HG03469 (cell line): ENCODE results near the gene RASA2.
"Not testable (repeated sequence)": the region's sequence is repeated elsewhere in the genome, so short reads cannot be mapped to it uniquely, and the experiment has no call there.

Source experiments
- ATAC-seq: cut with Tn5 transposase; IDR thresholded peaks from one replicate; pipeline ENCODE4 v1.9.1; 2021; ENCODE audit warnings: mild to moderate bottlenecking, moderate library complexity, moderate number of reproducible peaks; ENCODE audit not compliant: unreplicated experiment

The RASA2 gene

DNA sequence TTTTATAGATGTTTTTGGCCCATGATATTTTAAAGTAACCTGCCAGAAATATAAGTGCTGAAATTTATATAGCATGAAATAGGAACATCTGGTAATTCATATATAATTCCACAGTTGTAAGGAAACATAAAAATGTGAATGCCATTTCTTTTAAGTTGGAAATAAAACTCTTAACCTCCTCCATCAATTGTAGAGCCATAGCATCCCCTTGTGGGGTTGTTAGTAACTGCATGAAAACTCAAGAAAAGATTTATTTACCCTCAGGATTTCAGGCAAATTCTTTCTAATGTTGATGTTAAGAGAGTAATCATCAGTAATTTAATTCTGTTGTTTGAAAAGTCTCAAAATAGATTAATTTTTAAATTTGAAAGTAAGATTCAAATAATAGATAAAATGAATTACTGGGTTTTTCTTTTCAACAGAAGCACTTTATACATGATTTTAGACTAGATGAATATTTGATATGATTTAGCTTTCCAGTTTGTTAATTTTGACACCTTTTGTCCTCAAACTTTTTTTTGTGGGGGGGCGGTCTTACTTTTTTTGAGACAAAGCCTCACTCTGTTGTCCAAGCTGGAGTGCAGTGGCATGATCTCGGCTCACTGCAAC lies 74.7 kb downstream of the RASA2 start:
- ATAC-seq = no peak

DNA sequence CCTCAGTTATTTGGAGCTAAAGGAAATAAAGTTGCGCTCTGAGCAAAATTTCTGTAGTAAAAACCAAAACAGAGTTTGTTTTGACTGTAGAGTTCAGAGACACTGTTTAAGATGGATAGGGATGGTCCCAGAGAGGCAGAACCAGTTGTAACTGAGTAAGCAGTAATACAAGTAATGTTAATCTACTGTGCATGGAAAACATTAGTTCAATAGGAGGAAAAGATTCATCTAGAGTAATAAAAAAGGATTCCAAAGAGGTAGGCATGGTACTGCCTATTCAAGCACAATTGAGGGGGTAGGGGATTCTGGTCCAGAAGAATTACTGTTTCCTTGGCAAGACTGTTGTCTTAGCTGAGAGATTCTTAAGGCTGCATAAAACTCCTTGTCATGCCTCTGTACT lies 77.4 kb downstream of the RASA2 start:
- no peak for ATAC-seq

DNA sequence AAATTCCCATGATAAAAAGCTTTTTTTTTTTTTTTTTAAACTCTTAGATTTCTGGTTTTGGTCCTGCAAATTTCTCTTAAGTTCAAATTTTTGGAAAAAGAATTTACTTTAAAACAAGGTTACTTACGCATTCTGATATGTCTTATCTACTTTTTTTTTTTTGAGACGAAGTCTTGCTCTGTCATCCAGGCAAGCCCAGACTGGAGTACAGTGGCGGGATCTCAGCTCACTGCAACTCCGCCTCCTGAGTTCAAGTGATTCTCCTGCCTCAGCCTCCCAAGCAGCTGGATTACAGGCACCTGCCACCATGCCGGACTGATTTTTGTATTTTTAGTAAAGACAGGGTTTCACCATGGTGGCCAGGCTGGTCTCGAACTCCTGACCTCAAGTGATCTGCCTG lies 83.2 kb downstream of the RASA2 start:
- no peak for ATAC-seq

DNA sequence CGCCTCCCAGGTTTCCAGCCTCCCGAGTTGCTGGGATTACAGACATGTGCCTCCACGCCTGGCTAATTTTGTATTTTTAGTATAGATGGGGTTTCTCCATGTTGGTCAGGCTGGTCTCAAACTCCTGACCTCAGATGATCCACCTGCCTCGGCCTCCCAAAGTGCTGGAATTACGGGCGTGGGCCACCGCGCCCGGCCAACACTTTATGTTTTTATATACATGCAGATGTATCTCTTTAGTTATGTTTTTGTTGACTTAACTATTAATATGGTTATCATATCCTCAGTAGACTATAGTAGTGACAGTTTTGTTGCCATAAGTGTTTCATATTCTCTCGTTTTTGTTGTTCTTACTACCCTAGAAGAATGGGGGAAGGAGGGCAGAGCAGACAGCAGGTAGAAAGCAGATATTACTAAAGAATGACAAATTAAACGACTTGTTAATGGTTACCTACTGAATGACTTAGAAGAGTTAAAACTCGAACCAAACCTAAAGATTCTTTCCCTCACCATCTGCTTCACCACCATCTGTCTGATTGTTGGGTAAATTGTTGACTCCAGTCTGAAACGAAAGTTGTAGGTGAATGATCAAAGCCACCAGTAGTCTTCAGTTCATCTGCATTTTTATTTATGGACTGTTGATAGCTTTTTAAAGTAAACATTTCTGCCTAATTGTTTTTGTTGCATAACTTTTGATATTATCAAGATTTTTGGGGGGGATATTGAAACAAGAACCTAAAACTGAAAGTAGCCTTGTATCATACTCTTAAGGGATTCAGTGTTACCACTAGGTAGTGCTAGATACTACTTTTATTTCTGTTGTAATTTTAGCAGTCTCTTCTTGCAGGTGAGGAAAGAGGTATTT lies 89.3 kb downstream of the RASA2 start:
- ATAC-seq = peak; percentile 66

DNA sequence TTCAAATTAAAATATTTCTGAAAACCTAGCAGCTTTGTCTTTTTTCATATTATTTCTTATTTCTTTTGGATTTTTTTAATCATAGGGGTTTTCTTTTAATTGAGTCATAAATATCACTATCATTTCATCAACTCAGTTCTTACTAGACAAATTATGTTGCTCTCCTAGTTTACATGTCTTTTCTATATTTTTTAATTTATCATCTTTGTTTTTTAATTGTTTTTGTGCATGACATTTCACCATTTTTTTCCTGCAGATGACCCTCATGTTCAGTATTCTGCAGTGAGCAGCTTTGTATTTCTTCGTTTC lies 89.9 kb downstream of the RASA2 start:
- ATAC-seq = no peak

DNA sequence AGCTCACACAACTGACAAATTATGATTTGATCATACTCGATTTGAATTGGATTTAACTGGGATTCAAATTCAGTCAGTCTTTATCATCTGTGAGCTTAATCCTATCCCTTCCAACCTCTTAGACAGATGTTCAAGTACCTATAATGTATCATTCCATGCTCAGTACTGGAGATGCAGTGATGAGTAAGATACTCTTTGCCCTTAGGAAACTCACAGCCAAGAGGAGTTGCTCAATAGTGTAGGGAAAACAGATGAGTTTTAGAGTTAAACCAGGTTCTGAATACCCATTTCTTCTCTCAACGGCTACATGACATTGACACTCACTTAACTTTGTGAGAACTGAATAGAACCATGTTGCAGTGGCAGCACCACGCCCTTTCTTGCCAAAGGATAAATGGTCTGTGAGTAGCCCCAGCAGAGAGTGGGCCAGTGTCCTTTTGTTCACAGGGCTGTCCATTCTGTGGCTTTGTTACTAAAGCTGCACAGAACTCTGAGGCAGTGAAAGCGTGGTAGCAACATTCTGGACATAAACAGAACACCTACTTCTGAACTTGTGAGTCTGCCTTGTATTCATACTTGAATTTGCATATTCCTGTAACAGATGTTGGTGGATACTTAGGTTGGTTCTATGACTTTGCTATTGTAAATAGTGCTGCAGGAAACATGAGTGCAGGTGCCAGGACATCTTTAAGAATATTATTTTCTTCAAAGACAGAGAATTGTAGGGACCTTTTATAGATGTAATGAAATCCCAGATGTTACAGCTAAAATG lies 91.6 kb downstream of the RASA2 start:
- ATAC-seq = no peak

DNA sequence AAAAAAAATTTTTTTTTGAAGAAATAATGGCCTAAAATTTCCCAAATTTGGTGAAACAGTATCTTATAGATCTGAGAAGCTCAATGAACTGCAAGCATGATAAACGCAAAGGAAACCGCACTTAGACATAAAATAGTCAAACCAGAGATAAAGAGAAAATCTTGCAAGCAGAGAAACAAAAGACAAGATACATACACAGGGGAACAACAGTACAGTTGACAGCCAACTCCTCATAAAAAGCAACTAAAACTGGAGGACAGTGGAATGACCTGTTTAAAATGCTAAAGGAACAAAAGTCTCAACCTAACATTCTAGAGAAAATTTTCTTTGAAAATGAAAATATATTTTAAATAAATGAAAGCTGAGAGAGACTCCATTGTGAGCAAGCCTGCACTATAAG lies 107.5 kb downstream of the RASA2 start:
- no peak for ATAC-seq

DNA sequence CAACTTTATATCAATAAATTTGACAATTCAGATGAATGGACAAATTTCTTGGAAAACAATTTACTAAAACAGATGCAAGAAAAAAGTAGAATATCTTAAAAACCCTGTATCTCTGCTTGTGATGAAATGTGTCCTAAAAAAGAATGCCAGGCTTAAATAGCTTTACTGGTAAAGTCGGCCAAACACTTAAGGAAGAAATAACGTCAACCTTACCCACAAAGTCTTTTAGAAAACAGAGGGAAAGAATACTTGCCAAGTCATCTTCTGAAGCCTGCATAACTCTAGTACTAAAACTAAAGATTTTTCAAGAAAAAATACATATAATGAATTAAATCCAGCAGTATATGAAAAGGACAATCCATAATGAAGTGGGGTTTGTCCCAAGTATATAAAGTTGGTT lies 111.1 kb downstream of the RASA2 start:
- no peak for ATAC-seq

DNA sequence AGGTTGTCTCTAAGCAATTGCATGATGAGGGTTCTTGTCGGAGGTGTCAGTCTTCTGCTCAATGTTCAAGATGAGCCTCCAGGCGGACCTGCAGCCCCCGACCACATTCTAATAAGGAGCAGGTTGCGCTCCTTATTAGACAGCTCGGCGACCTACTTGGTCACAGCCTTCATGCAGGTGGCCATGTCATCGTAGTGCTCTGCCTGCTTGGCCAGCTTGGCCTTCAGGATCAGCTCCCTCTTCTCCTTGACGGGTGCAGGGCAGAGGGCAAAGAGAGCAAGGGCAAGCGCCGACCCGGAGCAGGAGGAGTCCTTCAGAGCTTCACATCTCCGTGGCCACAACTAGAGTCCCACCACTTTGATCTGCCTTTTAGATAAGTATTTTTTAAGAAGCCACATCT lies 113.5 kb downstream of the RASA2 start:
- no peak for ATAC-seq

DNA sequence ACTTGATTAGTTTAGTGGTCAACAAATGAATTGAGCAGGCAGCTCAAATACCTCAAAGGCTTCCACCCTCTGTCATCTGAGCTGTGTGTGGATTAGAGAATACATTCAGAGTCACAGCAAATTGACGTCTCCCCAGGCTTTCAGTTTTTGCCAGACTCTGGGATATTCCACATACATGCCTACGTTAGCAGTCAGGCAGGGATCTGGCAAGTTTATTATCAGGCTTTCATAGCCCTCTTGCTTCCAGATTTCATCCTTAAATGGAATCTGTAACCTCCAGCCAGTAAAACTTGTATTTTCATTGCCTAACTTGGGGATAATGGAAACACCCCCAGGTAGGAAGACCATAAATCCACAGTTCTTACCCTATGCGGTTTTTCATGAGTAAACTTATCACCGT lies 115.9 kb downstream of the RASA2 start:
- ATAC-seq = no peak

DNA sequence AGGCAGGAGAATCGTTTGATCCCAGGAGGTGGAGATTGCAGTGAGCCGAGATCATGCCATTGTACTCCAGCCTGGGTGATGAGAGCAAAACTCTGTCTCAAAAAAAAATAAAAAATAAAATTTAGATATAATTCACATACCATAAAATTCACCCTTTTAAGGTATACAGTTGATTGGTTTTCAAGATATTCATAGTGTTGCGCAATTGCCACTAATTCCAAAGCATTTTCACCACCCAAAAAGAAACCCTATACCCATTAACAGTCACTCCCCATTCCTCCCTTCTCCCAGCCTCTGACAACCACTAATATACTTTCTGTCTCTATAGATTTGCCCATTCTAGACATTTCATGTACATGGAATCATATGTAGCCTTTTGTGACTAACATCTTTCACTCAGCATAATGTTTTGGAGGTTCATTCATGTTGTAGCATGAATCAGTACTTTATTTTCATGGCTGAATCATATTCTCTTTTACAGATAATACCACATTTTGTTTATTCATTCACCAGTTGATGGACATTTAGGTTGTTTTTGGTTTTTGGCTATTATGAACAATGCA lies 116.7 kb downstream of the RASA2 start:
- no peak for ATAC-seq

DNA sequence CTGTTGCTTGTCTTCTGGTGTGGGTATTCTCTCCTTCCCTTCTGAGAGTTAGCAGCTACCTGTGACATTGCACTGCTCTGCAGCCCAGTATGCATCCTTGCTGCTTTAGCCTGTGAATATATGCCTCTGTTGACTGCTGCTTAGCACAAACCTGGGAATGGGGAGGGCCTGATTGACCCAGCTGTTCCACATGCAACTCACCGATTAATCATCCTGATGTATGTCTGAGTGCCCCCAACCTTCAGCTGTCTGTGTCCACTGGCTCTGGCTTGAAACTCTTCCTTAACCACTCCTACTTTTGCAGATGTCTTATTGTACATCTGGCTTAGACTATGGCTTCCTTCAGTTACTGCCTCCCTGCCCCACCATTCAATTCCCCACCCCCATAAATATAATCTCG lies 119.1 kb downstream of the RASA2 start:
- no peak for ATAC-seq

DNA sequence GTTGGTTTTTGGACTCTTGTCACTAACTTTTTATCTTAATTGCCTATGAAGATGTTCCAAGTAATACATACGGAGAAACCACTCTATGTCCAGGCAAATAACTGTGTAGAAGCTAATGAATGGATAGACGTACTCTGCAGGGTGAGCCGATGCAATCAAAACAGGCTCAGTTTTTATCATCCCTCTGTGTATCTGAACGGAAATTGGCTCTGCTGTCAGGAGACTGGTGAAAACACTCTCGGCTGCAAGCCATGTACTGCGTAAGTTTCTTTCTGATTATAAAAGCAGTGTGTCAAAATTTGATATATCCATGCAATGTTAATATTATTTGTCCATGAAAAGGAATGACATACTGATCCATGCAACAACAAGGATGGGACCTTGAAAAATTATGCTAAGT lies 121.6 kb downstream of the RASA2 start:
- no peak for ATAC-seq

DNA sequence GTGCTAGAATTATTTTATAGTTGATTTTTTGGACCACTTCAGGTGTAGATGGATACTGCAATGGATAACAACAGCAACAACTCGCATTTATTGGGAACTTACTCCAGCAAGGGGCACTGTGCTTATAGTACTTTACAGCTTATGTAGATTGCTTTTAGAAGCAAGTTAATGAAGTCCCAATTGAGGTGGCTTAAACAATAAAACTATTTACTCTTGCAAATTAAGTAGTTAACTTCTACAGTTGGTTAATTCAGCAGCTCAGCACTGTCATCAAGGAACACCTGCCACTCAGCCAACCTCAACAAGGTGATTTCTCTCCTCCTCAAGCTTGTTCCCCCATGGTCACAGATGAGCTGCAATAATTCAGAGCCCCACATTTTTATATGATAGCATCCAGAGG lies 124.1 kb downstream of the RASA2 start:
- no peak for ATAC-seq

DNA sequence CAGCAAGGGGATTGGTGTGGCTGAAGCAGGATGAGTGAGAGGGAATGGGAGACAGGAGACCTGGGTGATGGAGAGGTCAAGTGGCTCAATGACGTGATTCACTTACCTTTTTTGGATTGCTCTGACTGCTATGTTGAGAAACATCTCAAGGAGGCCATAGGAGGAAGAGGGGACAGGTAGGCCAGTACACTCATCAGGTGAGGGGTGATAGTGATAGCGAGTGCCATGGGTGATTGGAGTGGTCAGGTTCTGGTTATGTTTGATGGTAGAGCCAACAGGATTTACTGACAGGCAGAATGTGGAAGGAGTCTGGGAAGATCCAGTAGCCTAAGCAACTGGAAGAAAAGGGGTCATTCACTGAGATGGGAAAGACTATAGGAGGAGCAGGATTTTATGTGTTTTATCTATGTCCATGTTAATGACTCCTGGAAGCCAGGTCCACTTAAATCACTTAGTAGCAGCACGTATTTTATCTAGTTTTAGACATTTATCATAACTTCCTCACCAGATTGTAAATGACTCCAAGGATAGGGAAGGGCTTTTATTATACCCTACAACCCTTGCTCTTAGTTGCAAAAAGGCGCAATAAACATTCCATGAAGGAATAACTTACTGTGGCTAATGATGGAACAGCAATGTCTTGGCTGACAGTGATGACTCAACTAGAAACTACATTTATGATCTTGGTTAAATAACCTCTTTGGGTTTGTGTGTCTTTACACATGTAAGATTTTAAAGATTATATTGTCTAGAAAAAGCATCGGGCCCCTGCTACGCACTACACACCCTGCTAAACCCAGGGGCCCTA lies 131.5 kb downstream of the RASA2 start:
- no peak for ATAC-seq

DNA sequence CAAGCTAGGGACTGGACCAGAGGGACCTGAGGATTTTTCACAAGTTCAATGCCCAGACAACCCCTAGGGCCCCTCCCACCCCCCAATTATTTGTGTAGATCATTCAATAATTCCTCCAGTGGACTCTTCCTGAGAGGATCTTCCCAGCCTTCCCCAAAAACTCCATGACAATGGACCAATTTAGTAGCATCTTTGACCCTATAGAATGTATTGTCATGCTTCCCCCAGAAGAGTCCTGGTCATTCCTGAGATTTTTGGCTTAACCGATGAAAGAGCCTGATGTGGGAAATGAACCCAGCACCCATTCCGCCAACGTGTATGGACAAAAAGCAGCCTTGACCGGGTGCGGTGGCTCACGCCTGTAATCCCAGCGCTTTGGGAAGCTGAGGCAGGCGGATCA lies 132.1 kb downstream of the RASA2 start:
- ATAC-seq = no peak

DNA sequence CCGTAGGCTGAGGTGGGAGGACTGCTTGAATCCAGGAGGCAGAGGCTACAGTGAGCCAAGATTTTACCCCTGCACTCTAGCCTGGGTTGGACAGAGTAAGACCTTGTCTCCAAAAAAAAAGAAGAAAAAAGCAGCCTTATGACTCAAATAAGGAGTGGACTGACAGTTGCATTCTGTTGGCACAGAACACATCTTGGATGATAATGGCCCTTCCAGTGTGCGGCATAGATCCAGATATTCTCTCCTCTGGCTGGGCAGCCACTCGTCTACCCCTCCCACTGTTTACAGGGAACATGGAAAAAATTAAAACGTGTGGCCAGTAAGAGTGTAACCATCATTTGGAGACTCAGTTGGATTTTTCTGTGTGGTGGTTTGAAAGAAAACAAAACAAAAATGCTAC lies 132.6 kb downstream of the RASA2 start:
- ATAC-seq = no peak

DNA sequence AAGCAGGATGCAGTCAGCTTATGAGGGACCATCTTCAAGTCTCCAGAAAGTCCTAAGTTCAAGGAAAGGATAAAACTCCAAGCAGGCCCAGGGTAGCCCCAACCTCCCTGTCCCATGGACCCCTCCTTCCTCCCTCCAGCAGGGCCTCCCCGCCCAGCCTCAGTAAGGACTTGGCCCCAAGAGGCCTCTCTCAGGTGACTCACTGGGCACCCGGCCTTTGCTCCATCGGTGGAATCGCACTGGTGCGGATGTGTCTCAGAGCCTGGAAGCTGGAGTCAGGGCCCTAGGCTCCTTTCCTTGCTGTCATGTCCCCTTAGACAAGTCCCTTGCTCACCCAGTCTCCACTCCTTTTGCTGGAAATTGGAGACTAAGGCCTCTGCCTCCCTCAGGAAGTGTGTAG lies 136.9 kb downstream of the RASA2 start:
- ATAC-seq = no peak

DNA sequence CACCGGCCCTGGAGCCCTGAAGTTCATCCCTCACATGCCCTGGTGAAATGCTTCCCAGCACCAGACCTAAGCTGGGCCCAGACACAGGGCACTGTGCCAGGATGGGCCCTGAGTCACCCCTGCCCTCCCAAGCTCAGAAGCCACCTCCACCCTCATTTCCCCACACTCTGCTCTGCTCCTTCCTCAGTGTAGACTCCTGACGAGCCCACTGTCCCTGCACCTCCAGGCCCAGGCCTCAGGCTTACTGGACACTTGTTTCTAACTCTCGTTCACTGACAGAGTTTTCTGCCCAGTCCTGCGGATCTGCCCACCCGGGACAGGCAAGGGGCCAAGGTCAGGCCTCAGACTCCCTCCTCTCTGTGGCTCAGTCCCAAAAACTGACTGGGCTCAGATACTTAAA lies 138.7 kb downstream of the RASA2 start:
- no peak for ATAC-seq

DNA sequence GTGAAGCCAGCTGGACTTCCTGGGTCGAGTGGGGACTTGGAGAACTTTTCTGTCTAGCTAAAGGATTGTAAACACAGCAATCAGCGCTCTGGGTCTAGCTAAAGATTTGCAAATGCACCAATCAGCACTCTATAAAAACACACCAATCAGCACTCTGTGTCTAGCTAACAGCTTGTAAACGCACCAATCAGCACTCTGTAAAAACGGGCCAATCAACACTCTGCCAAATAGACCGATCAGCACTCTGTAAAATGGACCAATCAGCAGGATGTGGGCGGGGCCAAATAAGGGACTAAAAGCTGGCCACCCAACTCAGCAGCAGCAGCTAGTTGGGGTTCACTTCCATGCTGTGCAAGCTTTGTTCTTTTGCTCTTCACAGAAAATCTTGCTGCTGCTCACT lies 141.5 kb downstream of the RASA2 start:
- ATAC-seq = not testable (repeated sequence)

DNA sequence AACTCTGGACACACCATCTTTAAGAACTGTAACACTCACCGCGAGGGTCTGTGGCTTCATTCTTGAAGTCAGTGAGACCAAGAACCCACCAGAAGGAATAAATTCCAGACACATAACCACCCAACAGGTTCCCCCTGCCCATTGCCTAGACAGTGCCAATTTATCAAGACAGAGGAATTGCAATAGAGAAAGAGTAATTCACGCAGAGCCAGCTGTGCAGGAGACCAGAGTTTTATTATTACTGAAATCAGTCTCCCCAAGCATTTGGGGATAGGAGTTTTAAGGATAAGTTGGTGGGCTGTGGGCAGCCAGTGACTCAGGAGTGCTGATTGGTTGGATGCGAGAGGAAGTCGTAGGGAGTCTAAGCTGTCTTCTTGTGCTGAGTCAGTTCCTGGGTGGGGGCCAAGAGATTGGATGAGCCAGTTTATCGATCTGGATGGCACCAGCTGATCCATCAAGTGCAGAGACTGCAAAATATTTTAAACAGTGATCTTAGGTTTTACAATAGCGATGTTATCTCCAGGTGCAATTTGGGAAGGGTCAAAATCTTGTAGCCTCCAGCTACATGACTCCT lies 142.1 kb downstream of the RASA2 start:
- not testable (repeated sequence) for ATAC-seq
